CD4-positive, alpha-beta T cell treated with Interleukin-21 for 1 hour (primary cell): ENCODE measurements around the gene SEC61A2.
A peak's percentile ranks its signal among the peaks of the same experiment; 100 is the strongest.
"Not testable (repeated sequence)": the region's sequence is repeated elsewhere in the genome, so short reads cannot be mapped to it uniquely, and the experiment has no call there.

Experiments
- DNase-seq: peaks from one replicate; pipeline ENCODE4 v3.0.0-alpha.2; 2020

SEC61A2 gene

DNA sequence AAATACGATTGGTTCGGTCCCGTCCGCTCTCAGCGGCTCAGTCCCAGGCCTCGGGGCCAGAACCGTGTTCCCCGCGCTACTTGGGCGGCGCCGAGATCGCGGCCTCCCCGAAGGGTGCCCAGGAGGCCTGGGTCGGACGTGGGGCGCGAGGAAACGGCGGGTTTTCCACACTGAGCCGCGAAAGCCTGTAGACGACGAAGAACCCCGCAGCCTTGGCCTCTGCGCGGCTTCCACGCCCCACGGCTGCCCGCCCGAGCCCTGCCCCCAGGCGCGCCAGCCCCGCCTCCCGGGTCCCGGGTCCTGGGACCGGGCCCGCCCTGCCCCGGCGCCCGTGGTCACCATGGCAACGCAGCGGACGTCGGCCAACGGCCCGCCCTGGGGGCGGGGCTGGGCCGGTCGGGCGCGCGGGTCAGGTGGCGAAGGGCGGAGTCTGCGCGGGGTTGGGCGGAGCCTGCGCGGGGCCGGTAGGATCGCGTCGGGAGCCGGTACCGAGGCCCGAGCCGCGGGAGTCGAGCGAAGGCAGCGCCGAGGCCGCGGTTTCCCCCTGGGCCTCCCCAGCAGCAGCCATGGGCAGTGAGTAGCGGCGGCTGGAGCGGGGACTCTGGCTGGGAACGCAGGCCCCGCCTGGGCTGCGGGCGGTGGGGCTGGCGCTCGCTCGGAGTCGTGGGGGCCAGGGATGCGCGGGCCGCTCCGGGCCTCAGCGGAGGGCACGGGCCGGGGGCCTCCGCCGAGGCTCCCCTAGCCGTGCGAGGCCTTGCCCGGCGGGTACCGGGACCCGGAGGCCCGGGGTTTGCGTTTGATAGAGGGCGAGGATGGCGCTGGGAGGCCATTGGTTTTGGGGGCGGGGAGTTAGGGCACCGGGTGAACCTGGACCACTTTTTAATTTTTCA lies at the start of gene SEC61A2:
SEC61A2 (plus strand) TSS at position 456 of the 890 bp plus-strand sequence; CDS start at position 567, 111 bp downstream.
- DNase-seq: peak; percentile 97

DNA sequence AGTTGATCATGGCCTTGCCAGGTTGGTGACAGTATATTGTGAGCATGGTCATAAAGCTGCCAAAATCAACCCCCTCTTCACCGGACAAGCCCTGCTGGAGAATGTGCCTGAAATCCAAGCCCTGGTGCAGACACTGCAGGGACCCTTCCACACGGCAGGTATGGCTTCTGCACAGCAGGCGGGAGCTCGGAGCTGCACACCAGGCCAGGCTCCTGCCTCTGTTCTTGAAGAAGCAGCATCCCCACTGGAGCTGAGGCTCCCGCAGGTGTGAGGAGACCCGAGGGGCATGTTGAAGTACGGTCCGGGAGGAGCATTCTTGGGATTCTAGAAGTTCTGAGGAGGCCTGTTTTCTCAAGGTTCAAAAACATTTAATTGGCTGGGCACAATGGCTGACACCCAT lies 48.0 kb upstream of the SEC61A2 start:
- DNase-seq: no peak

- no peak for DNase-seq
Measured at GRCh38 chr10:12081879-12082557, 47.5 kb upstream of the SEC61A2 start.

GRCh38 chr10:12088919-12089318 lies 40.6 kb upstream of the SEC61A2 start:
- no peak for DNase-seq

DNA sequence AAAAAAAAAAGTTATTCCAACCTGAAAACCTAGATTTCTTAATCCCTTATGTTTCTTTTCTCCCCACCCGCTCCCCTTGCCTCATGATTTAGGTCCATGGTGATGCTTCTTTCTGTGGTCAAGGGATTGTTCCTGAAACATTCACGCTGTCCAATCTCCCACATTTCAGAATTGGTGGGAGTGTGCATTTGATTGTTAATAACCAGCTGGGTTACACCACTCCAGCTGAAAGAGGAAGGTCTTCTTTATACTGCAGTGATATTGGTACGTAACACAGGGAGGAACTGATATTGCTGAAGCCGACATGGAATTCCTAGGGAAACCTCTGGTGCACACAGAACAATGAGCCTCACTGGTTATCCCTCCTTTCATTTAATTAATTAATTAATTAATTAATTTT lies 38.1 kb upstream of the SEC61A2 start:
- no peak for DNase-seq

- DNase-seq: not testable (repeated sequence)
Measured at GRCh38 chr10:12097361-12097760, 32.1 kb upstream of the SEC61A2 start.

- no peak for DNase-seq
Measured at GRCh38 chr10:12097791-12098190, 31.7 kb upstream of the SEC61A2 start.

DNA sequence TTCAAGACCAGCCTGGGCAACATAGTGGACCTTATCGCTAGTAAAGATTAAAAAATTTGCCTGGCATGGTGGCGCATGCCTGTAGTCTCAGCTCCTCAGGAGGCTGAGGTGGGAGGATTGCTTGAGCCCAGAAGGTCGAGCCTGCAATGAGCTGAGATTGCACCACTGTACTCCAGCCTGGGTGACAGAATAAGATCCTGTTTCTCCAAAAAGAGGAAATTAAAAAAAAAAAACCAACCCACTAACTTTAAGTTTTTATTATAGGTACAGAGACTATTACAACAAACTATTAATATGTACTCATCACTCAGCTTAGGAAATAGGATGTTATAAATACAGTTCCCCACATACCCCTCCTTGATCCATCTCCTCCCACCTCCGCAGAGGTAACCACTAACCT lies 30.5 kb upstream of the SEC61A2 start:
- DNase-seq: no peak

- DNase-seq: no peak
Measured at GRCh38 chr10:12103802-12104201, 25.7 kb upstream of the SEC61A2 start.

- no peak for DNase-seq
Measured at GRCh38 chr10:12107781-12108180, 21.7 kb upstream of the SEC61A2 start.

- no peak for DNase-seq
Measured at GRCh38 chr10:12109286-12109685, 20.2 kb upstream of the SEC61A2 start.

DNA sequence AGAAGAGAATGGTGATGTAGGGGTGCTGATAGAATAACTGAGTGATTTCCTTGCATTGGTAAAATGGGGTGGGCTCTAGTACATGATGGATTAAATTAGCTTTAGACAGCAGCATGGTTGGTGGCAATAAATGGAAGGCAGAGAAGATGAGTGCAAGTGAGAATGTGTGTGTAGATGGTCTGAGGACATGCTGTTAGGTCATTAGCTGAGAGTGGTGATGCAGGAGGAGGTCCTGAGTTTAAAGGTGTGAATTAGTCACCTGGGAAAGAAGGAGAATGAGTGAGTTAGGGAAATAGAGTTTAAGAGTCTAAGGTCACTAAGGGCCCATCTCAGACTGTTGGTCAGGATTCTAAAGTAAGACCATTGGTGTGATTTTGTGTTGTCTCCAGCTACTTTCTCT lies 17.9 kb upstream of the SEC61A2 start:
- DNase-seq: no peak

DNA sequence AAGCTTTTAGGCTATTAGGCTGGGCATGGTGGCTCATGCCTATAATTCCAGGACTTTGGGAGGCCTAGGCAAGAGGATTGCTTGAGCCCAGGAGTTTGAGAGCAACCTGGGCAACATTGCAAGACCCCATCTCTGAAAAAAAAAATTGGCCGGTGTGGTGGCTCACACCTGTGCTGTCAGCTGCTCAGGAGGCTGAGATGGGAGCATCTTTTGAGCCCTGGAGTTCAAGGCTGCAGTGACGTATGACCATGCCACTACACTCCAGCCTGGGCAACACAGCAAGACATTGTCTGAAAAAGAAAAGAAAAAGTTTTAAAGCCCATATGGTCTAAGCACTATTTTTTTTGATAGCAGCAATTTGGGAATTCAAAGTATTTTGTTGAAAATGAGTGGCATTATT lies 15.8 kb upstream of the SEC61A2 start:
- no peak for DNase-seq

DNA sequence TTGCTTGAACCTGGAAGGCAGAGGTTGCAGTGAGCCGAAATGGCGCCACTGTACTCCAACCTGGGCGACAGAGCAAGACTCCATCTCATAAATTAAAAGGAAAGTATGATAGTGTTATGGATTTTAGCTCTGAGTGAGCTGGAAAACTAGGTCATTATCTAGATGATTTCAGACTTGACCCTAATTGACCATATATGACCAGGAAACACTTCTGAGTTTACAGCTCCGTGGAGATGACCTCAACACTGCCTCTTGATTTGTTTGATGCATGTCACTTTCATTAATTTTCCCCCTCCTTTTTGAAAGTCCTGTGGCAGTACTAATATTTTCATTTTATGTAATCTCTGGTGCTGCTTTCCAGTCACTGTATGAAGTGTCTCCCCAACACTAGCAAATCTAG lies 7.8 kb upstream of the SEC61A2 start:
- no peak for DNase-seq

DNA sequence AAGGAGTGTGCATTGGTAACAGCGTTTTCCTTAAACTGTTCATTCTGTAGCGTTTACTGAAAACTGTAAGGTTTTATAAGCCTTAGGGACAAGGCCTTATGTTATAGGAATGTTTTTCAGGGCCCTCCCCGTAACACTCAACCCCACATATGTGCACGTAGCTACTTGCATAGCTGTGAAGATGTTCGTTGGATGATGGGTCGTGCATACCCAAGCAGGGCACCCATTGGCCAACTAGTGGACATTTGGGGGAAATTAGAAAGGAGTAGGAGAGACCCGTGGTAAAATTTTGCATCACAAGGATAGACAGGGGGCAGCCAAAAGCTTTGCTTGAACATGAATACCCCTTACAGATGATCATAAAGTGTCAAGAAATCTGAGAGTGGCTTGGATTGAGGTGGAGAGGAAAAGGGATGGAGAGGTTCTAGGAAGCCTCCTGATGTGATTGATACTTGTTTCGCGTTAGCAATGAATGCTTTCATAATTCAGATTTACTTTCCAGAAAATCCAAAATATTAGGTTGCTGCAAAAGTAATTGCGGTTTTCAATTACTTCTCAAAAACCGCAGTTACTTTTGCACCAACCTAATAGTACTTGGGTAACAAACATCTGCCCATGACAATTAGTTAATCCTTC lies 878 bp downstream of the SEC61A2 start:
- DNase-seq: peak; percentile 66

GRCh38 chr10:12135631-12136030 lies 6.2 kb downstream of the SEC61A2 start:
- no peak for DNase-seq

- no peak for DNase-seq
Measured at GRCh38 chr10:12140038-12140437, 10.6 kb downstream of the SEC61A2 start.

DNA sequence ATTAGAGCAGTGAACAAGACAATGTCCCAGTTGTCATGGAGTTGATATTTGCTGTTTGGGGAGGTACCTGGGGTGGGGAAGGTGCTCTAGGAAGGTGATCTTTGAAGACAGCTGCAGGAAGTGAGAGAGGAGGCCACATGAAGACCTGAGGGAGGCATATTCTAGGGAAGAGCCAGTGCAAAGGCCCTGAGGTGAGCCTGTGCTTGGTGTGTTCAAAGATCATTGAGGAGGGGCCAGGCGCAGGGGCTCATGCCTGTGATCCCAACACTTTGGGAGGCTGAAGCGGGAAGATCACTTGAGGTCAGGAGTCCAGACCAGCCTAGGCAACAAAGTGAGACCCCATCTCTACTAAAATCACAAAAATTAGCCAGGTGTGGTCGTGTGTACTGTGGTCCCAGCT lies 15.1 kb downstream of the SEC61A2 start:
- DNase-seq: no peak

GRCh38 chr10:12150163-12150562 lies 20.7 kb downstream of the SEC61A2 start:
- no peak for DNase-seq

GRCh38 chr10:12154516-12154915 lies 25.0 kb downstream of the SEC61A2 start:
- DNase-seq: no peak

GRCh38 chr10:12156367-12157123 lies 27.1 kb downstream of the SEC61A2 start:
- DNase-seq: no peak

DNA sequence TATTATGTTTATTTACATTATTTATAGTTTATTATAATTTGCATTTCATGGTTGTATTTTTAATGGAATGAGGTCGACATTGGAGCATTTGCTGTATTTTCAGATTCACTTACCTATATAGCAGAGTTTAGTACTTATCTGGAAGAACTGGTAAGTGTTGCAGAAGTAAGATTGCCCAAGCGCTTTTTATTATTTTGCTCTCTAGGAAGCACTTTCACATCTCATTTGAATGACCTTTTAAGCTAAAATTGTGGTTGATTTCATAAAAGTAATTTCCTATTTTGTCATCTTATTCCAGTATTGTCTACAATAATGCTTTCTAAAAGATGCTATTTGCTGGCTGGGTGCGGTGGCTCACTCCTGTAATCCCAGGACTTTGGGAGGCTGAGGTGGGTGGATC lies 28.6 kb downstream of the SEC61A2 start:
- DNase-seq: no peak

- no peak for DNase-seq
Measured at GRCh38 chr10:12160664-12161063, 31.2 kb downstream of the SEC61A2 start.
